ENCODE measurements around the gene EXOC2.
"Not testable (repeated sequence)": the region's sequence is repeated elsewhere in the genome, so short reads cannot be mapped to it uniquely, and the experiment has no call there.

EXOC2 gene

GRCh38 chr6:570825-571224 lies 122.1 kb downstream of the EXOC2 start:
- no peak for DNase-seq

- DNase-seq = no peak
These were observed 123.9 kb downstream of the EXOC2 start for GRCh38 chr6:568954-569523.

GRCh38 chr6:568085-568484 lies 124.9 kb downstream of the EXOC2 start:
- DNase-seq = no peak

- DNase-seq = no peak
These were observed 129.1 kb downstream of the EXOC2 start for GRCh38 chr6:563863-564262.

- DNase-seq = no peak
These were observed 130.8 kb downstream of the EXOC2 start for GRCh38 chr6:562052-562676.

DNA sequence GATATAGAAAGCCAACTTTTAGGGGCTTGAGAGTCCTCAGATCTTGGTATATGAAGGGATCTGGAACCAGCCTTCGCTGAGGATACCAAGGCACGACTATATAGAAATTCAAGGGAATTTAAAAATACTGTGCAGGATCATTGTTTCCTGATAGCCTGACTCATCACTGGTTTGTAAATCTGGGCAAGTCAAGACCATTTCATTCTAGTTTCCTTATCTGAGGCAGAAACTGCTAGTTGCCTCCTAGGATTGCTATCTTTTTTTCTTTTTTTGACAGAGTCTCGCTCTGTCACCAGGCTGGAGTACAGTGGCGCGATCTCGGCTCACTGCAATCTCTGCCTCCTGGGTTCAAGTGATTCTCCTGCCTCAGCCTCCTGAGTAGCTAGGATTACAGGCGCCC lies 131.6 kb downstream of the EXOC2 start:
- DNase-seq = not testable (repeated sequence)

DNA sequence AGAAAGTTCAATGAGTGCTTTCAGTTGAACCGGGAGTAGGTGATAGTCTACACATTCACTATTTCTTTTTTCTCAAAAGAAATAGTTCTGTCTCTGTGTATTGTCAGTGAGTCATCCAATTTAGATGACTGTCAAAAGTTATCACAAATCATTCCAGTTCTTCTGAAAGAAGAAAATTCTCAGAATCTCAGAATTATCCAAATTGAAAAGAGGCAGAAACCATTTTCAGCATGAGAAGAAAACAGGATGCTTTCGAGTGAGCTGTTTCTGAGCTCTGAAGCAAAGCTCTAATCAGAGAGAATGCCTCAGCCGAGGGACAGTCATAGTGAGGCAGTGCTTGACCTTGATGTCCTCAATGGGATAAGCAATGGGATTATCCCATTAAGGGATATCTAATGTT lies 134.0 kb downstream of the EXOC2 start:
- DNase-seq = no peak

DNA sequence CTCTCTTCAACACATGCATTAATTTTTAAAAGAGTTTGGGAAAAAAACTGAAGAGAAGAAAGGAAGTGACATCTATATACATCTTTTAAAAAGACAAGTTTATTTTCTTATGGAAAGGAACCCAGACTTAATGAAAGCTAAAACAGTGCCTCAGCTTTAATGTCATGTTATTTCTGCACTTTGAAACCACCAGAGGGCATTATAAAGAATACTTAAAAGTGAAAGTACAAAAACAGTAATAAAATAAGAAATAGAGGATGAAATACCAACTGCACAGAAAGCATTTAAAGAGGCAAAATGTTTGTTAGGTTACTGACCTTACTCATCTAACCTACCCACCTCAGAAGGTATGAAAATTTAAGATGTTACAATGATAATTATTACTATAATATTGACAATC lies 134.8 kb downstream of the EXOC2 start:
- DNase-seq = no peak

DNA sequence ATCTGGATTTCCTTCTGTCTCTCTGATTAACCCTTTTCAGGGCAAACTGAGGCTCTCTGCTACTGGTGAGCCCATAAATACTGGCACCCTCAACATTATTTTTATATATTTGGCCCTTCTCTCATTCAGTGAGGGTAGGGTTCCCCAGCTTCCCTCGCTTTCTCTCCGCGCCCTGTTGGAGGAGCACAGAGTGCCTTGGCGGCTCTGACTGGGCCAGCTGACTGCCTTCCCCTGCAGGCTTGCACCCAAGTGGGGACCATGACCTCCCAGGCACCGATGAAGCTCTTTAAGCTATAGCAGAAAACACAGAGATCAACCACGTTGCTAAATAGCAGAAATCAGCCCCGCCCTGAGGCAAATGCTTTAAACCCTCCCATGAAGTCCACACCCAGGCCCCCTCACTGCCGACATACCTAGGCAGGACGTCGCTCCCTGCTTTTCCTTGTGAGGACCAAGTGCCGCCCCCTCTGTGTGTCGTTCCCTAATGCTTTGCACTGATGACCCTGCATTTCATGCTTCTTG lies 141.0 kb downstream of the EXOC2 start:
- no peak for DNase-seq

DNA sequence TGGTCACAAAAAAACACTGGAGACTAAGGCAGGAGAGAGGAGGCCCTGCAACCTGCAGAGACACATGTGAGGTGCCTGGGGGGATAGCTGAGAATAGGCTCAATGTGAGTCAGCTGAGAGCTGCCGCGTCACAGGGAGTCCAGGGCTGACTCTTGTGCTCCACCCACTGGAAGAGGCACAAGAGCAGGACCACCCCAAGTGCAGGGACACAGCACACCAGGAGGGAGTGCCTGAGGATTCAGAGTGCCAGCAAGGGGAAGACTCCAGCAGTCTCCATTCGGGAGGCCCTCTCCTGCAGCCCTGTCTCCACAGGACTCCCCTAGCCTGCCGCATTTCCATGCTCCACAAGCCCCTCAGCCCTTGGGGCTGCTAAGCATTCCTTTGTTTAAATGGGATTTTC lies 141.5 kb downstream of the EXOC2 start:
- no peak for DNase-seq

- DNase-seq = no peak
These were observed 143.0 kb downstream of the EXOC2 start for GRCh38 chr6:549906-550305.

DNA sequence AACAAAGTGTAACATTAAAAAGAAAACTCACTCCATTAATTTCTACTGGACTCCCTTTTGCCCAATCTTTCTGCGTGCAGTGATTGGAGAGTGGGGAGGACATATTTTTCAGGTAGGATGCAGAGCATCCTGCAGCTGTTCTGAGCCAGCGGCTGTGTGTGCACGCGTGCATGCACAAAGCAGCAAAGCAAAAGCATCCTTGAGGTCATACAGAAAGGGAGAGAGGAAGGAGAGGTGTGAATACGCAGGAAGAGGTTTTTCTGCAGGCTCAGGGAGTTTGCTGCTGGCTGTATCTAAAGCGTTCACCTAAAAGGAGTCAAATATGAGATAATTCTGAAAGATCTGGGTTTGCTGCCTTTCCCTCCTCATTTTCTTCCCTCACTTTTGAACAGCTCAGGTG lies 144.4 kb downstream of the EXOC2 start:
- DNase-seq = no peak

- DNase-seq = no peak
These were observed 144.8 kb downstream of the EXOC2 start for GRCh38 chr6:548091-548490.

- DNase-seq = no peak
These were observed 152.4 kb downstream of the EXOC2 start for GRCh38 chr6:540490-540889.

GRCh38 chr6:537114-537513 lies 155.8 kb downstream of the EXOC2 start:
- DNase-seq = no peak

GRCh38 chr6:530425-530824 lies 162.5 kb downstream of the EXOC2 start:
- no peak for DNase-seq

- no peak for DNase-seq
These were observed 163.9 kb downstream of the EXOC2 start for GRCh38 chr6:528989-529388.

GRCh38 chr6:527989-528673 lies 164.8 kb downstream of the EXOC2 start:
- DNase-seq = no peak

- DNase-seq = peak; percentile 34
These were observed 168.1 kb downstream of the EXOC2 start for GRCh38 chr6:524803-525202.

- no peak for DNase-seq
These were observed 172.1 kb downstream of the EXOC2 start for GRCh38 chr6:520820-521219.

- DNase-seq = no peak
These were observed 174.7 kb downstream of the EXOC2 start for GRCh38 chr6:518218-518617.

DNA sequence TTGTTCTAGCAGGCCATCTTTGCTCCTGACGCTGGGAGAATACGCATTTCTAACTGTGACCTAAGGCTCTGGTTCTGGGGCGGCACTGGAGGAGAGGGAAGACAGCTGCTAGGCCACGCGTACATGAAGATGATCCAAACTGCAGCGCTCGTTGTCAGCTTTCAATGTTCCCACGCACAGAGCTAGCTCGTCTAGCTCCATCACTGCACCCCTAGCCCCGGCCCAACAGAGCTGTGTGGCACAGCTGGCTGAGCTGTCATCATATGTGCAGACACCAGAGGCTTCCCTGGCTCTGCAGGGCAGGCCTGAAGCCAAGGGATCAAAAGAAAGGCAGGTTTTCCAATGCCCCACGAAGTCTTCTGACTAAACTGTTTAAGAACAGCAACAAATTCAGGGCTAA lies 176.7 kb downstream of the EXOC2 start:
- DNase-seq = no peak

DNA sequence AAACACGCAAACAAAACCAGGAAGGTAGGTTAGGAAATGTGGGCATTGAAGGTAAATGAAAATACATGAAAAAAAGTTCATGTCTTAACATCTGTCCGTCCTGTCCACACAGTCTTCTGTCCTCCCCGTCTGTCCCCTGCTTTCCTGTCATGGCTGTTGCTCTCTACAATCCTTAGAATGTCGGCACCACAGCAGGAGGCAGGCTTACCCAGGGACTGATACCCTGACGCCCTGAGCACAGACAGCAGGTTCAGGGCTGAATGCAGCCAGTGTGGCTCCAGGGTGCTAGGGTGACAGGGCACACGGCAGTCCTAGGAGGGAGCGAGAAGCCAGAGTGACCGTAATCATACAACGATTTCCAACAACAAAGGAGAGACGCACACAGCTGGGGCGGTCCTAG lies 177.7 kb downstream of the EXOC2 start:
- DNase-seq = no peak

DNA sequence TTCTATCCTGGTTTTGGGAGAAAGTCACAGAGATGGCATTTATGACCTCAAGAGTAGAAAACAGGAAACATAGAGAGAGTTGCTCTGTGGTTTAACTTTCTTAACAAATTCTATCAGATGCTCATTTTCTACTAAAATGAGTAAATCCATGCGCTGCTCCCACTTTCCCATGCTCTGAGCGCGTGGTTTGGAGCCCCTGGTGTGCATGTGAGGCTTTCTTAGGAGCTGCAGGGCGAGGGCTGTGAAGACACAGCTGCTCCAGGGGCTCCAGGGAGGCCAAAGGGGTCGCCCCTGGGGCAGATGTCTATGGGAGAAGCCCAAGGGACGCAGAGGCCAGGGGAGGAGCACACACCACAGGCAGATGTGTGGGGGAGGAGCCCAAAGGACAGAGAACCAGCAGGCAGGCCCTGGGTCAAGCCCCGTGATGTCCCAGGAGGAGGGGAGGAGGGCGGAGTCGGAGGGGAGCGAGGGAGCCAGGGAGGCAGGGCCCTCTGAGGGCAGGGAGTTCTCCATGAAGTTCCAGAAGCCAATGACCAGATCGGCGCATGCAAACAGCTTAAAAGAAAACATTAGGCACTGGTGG lies 178.5 kb downstream of the EXOC2 start:
- no peak for DNase-seq

Measured in activated CD4-positive, alpha-beta T cell treated with anti-CD3 and anti-CD28 coated beads, Interleukin-2, amount 50 U/mL, for 1 hour (primary cell).